Caco-2 (cell line): Measurements from ENCODE around the gene MICU1. TPM values are rescaled to one million over a fixed set of nuclear protein-coding genes. Genes with fewer than 3 reads are reported as not detected.
A peak's percentile ranks its signal among the peaks of the same experiment; 100 is the strongest.

Source experiments
- BruUV-seq: library from RNA; stranded (reverse); fragments of 400-500 nt; replicated peaks from 2 replicates; lab custom pipeline; 2021; lab: Mats Ljungman, UMichigan
- CTCF ChIA-PET: fragments of 300-600 bp; sonication (Branson Sonifier 250); formaldehyde crosslinking; loops from one replicate; lab custom pipeline; 2022; ENCODE audit warnings: antibody characterized with exemption; lab: Charles Lee
- POLR2A ChIA-PET: fragments of 300-600 bp; sonication (Branson Sonifier 250); formaldehyde crosslinking; loops from one replicate; lab custom pipeline; 2022; ENCODE audit warnings: antibody characterized with exemption; lab: Charles Lee
- DNase-seq, 2 experiments: peaks; one replicate each; pipeline versions ENCODE4 v3.0.0 to v3.0.0-alpha.2; 2020 to 2022
- H3K27me3 ChIP-seq: replicated peaks from 2 replicates; pipeline ENCODE4 v1.6.0; 2011; ENCODE audit warnings: low read length; ENCODE audit not compliant: control insufficient read depth, insufficient read depth
- H3K36me3 ChIP-seq: 2 replicates; pipeline ENCODE4 v1.5.1; 2011; ENCODE audit warnings: low read length; ENCODE audit not compliant: control insufficient read depth, insufficient read depth
- H3K4me1 ChIP-seq: fragments of 250-450 bp; sonication (Bioruptor Pico); 2 replicates; pipeline ENCODE4 v1.5.1; 2020; ENCODE audit warnings: mild to moderate bottlenecking
- H3K4me3 ChIP-seq: 2 replicates; pipeline ENCODE4 v1.5.1; 2011; ENCODE audit warnings: low read depth, mild to moderate bottlenecking, control low read depth, low read length
- H3K9me3 ChIP-seq: fragments of 250-450 bp; sonication (Bioruptor Pico); 2 replicates; pipeline ENCODE4 v1.5.1; 2020; ENCODE audit warnings: mild to moderate bottlenecking, moderate library complexity
- H3K27ac Mint-ChIP-seq: one replicate; pipeline ENCODE4 v1.8.0; 2022; ENCODE audit warnings: mixed read lengths; ENCODE audit not compliant: unreplicated experiment
- H3K27me3 Mint-ChIP-seq: one replicate; pipeline ENCODE4 v1.8.0; 2022; ENCODE audit warnings: mixed read lengths; ENCODE audit not compliant: insufficient read depth, unreplicated experiment
- H3K36me3 Mint-ChIP-seq: one replicate; pipeline ENCODE4 v1.8.0; 2022; ENCODE audit warnings: mild to moderate bottlenecking, mixed read lengths; ENCODE audit not compliant: insufficient read depth, unreplicated experiment
- H3K4me1 Mint-ChIP-seq: one replicate; pipeline ENCODE4 v1.8.0; 2022; ENCODE audit warnings: low read depth, mixed read lengths; ENCODE audit not compliant: unreplicated experiment
- H3K4me3 Mint-ChIP-seq: one replicate; pipeline ENCODE4 v1.8.0; 2022; ENCODE audit warnings: mild to moderate bottlenecking, moderate library complexity, mixed read lengths; ENCODE audit not compliant: unreplicated experiment
- H3K9me3 Mint-ChIP-seq: one replicate; pipeline ENCODE4 v1.8.0; 2022; ENCODE audit warnings: mixed read lengths; ENCODE audit not compliant: unreplicated experiment
- CTCF ChIP-seq, 2 experiments: fragments of 200-600 bp in 1 of 2; IDR thresholded peaks; 1 replicate in 1 of 2; 2 replicates in 1 of 2; pipeline versions ENCODE4 v1.5.1 to v1.8.0; 2011 to 2022; ENCODE audit warnings: antibody characterized with exemption in 1 of 2, control low read depth in 1 of 2, inconsistent platforms in 1 of 2, low read depth in 1 of 2, low read length in 1 of 2, mild to moderate bottlenecking in 1 of 2, moderate library complexity in 1 of 2; ENCODE audit not compliant: insufficient read depth in 1 of 2, severe bottlenecking in 1 of 2, unreplicated experiment in 1 of 2
- intact Hi-C: fragments of 100-400 bp; cut with micrococcal nuclease; formaldehyde crosslinking; loops from one replicate; pipeline ENCODE4 v1.10.0; 2022; ENCODE audit not compliant: unreplicated experiment
- total RNA-seq: library from RNA; stranded (reverse); gene quantifications from 2 replicates; pipeline ENCODE4 v1.2.3, GENCODE V29; 2022

The MICU1 gene
- total RNA-seq, 1 experiment from 2014 or later = 83.2 TPM

- no peak for TF ChIP-seq CTCF (IDR thresholded peaks at IDR 0.05; ENCODE audit: insufficient read depth in 1 of 2, low read depth in 1 of 2, low read length in 1 of 2, severe bottlenecking in 1 of 2, unreplicated experiment in 1 of 2)
- CTCF ChIA-PET = interaction anchor here (0.9 to 1.5 kb wide), 7 partner anchors 9 to 294 kb away, joined by 3 to 7 read pairs (median 4); no protein-coding TSS in a partner anchor
- H3K27ac Mint-ChIP-seq = no peak overlapping the region
- no peaks in the 10 kb centered on the region for H3K27me3 Mint-ChIP-seq
- H3K36me3 Mint-ChIP-seq = peaks cover 70% of the 10 kb centered on the region
- peaks cover 5% of the 10 kb centered on the region for H3K36me3 ChIP-seq
- POLR2A ChIA-PET = no interaction called here
- DNase-seq = no peak
- no peaks in the 10 kb centered on the region for H3K4me1 Mint-ChIP-seq
- no peaks in the 10 kb centered on the region for H3K27me3 ChIP-seq
- H3K9me3 ChIP-seq = no peaks in the 10 kb centered on the region
- H3K4me1 ChIP-seq = no peaks in the 10 kb centered on the region
- no peak overlapping the region for H3K4me3 Mint-ChIP-seq
- no peak overlapping the region for H3K4me3 ChIP-seq
- intact Hi-C loops = loop anchor here (1.0 kb wide), 1 partner anchor 289 kb away; no protein-coding TSS in a partner anchor
- no peaks in the 10 kb centered on the region for H3K9me3 Mint-ChIP-seq
- BruUV-seq = no TSS peak
These were observed 288.2 kb downstream of the MICU1 start for GRCh38 chr10:72337722-72338121.

- H3K4me3 Mint-ChIP-seq = no peak overlapping the region
- ChIA-PET POLR2A (no interaction called here), CTCF (interaction anchor here (0.6 to 1.5 kb wide), 9 partner anchors 9 to 293 kb away, joined by 3 to 7 read pairs (median 4); no protein-coding TSS in a partner anchor)
- H3K4me1 ChIP-seq = no peaks in the 10 kb centered on the region
- no peaks in the 10 kb centered on the region for H3K4me1 Mint-ChIP-seq
- no peaks in the 10 kb centered on the region for H3K27me3 Mint-ChIP-seq
- H3K9me3 ChIP-seq = no peaks in the 10 kb centered on the region
- no peak overlapping the region for H3K4me3 ChIP-seq
- BruUV-seq = no TSS peak
- H3K27ac Mint-ChIP-seq = no peak overlapping the region
- DNase-seq = peak in 1 of 2 experiments; percentile 84
- TF ChIP-seq CTCF (IDR thresholded peaks at IDR 0.05; ENCODE audit: insufficient read depth in 1 of 2, low read depth in 1 of 2, low read length in 1 of 2, severe bottlenecking in 1 of 2, unreplicated experiment in 1 of 2) = peak; percentile 95 to 96
- intact Hi-C loops = loop anchor here (1.0 kb wide), 1 partner anchor 289 kb away; no protein-coding TSS in a partner anchor
- peaks cover 5% of the 10 kb centered on the region for H3K36me3 ChIP-seq
- H3K9me3 Mint-ChIP-seq = no peaks in the 10 kb centered on the region
- no peaks in the 10 kb centered on the region for H3K27me3 ChIP-seq
- peaks cover 67% of the 10 kb centered on the region for H3K36me3 Mint-ChIP-seq
These were observed 288.7 kb downstream of the MICU1 start for GRCh38 chr10:72337039-72337629.

GRCh38 chr10:72336259-72337038 is 289.4 kb downstream of the MICU1 start:
- intact Hi-C loops = loop anchor here (1.0 kb wide), 1 partner anchor 288 kb away; no protein-coding TSS in a partner anchor
- H3K4me1 Mint-ChIP-seq = no peaks in the 10 kb centered on the region
- no TSS peak for BruUV-seq
- H3K9me3 ChIP-seq = no peaks in the 10 kb centered on the region
- ChIA-PET POLR2A (no interaction called here), CTCF (interaction anchor here (0.6 to 1.5 kb wide), 8 partner anchors 8 to 293 kb away, joined by 3 to 7 read pairs (median 4); no protein-coding TSS in a partner anchor)
- H3K27me3 ChIP-seq = no peaks in the 10 kb centered on the region
- no peaks in the 10 kb centered on the region for H3K27me3 Mint-ChIP-seq
- H3K36me3 Mint-ChIP-seq = peaks cover 64% of the 10 kb centered on the region
- H3K36me3 ChIP-seq = peaks cover 5% of the 10 kb centered on the region
- DNase-seq = no peak
- no peak overlapping the region for H3K4me3 ChIP-seq
- no peak for TF ChIP-seq CTCF (IDR thresholded peaks at IDR 0.05; ENCODE audit: insufficient read depth in 1 of 2, low read depth in 1 of 2, low read length in 1 of 2, severe bottlenecking in 1 of 2, unreplicated experiment in 1 of 2)
- no peaks in the 10 kb centered on the region for H3K9me3 Mint-ChIP-seq
- no peak overlapping the region for H3K27ac Mint-ChIP-seq
- no peak overlapping the region for H3K4me3 Mint-ChIP-seq
- H3K4me1 ChIP-seq = no peaks in the 10 kb centered on the region
